Measurements from ENCODE around the gene CMTM3.

CMTM3 gene

DNA sequence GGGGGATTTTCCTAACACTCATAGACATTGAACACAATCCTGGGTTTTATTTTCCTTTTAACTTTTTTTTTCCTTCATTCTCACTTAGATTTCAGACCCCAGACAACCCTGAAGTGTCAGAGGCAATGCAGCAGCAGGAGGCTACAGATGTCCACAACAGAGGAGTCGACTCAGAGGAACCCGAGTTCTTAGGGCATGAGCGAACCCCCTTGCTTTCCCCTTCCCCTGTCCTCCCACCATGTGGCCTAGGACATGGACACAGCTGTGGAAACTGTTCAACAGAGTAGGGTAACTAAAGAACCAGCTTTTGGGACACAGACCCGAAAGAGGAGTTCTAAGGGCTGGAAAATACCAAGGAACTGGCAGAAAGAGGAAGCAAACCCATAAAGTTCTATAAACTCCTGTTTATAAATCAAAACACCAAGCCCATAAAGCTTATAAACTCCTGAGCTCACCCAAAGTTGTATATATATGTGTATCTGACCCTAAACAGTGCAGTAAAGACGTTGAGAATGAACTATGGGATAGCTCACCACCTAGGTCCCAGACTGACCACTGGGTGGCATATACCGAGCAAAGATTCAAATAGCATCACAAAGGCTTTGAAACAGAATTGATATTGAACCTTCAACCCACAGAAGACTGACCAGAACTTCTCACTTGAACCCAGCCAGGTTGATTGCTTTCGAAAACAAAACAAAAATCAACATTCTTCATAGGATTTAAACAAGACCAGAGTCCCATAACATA, 58.1 kb downstream of the CMTM3 start:
- DNase-seq (ENCODE audit: low read depth): no peak
